Neural progenitor cell (in vitro differentiated cells): ENCODE results near the gene ASB2.

ENCODE experiments used
- CTCF ChIP-seq: fragments of 200-600 bp; sonication (generic); IDR thresholded peaks from 2 replicates; pipeline ENCODE4 v1.5.1; 2017; ENCODE audit warnings: antibody characterized with exemption, mild to moderate bottlenecking
- EZH2phosphoT487 ChIP-seq: fragments of 200-600 bp; sonication (generic); IDR thresholded peaks from 2 replicates; pipeline ENCODE4 v1.6.1; 2017; ENCODE audit warnings: antibody characterized with exemption

DNA sequence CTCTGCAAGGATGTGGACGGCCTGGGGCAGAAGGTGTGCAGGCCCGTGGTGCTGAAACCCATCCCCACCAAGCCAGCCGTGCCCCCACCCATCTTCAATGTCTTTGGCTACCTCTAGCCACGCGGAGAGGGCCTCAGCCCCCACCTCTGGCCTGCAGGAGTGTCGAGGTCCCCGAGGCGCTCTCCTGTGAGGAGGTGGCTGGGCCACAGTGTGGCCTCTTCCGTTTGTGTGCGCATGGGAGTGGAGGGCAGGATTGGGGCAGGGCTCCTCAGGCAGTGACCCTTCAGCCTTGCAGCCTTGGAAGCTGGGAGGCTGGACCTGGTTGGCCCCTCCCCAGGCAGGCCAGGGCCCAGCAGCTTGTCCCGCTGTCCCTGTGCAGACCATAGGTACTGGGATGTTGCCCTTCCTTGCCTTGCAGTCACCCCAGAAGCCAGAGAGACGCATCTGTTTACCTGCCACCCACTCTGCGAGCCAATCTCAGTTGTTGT, 47.3 kb downstream of the ASB2 start:
- no peak for TF ChIP-seq CTCF
- no peak for TF ChIP-seq EZH2phosphoT487
